GM12878 (cell line): ENCODE results near the gene ZNF491. TPM values are rescaled to one million over a fixed set of nuclear protein-coding genes. Genes with fewer than 3 reads are reported as not detected.
"Not testable (repeated sequence)": the region's sequence is repeated elsewhere in the genome, so short reads cannot be mapped to it uniquely, and the experiment has no call there.

Source experiments
- ATAC-seq: fragments of 200-7000 bp; cut with Tn5 transposase; 3 replicates; pipeline ENCODE4 v1.9.1; 2020; ENCODE audit warnings: mild to moderate bottlenecking, moderate library complexity
- BruUV-seq: library from RNA; stranded (reverse); fragments of 400-500 nt; replicated peaks from 2 replicates; lab custom pipeline; 2021; lab: Mats Ljungman, UMichigan
- CTCF ChIA-PET: fragments of 300-600 bp; sonication (Branson Sonifier 250); formaldehyde crosslinking; extraction: SDS; loops from one replicate; lab custom pipeline; 2021; ENCODE audit warnings: inconsistent platforms; lab: Yijun Ruan, JAX
- POLR2A ChIA-PET: fragments of 350-600 bp; formaldehyde crosslinking; extraction: SDS; loops from one replicate; lab custom pipeline; 2021; ENCODE audit warnings: inconsistent platforms; lab: Charles Lee
- RAD21 ChIA-PET: fragments of 300-600 bp; sonication (Branson Sonifier 250); formaldehyde crosslinking; loops from one replicate; lab custom pipeline; 2023; ENCODE audit warnings: antibody characterized with exemption; ENCODE audit not compliant: unreplicated experiment; lab: Charles Lee
- SMC1A ChIA-PET: fragments of 300-600 bp; sonication (Branson Sonifier 250); formaldehyde crosslinking; loops from one replicate; lab custom pipeline; 2023; ENCODE audit not compliant: unreplicated experiment, uncharacterized antibody; lab: Charles Lee
- DNase-seq: peaks from one replicate; pipeline ENCODE4 v3.0.0-alpha.2; 2011; ENCODE audit warnings: low read depth, low spot score
- FAIRE-seq: peaks from 3 replicates; lab custom pipeline; 2011; peaks lifted over from hg19 to GRCh38; lab: Jason Lieb, UNC
- H2AFZ ChIP-seq: 2 replicates; pipeline ENCODE4 v1.6.0; 2011; ENCODE audit warnings: low read depth, low read length, control low read depth; ENCODE audit not compliant: control insufficient read depth
- H3K27ac ChIP-seq: 2 replicates; pipeline ENCODE4 v1.5.1; 2011; ENCODE audit warnings: control low read depth; ENCODE audit not compliant: control insufficient read depth, insufficient read depth
- H3K27me3 ChIP-seq, 2 experiments: replicated peaks in 1 of 2; 2 replicates each; pipeline versions ENCODE4 v1.6.0 to v1.6.1; 2011; ENCODE audit warnings: low read length in 1 of 2; ENCODE audit not compliant: control insufficient read depth in 2 of 2, insufficient read depth in 2 of 2
- H3K36me3 ChIP-seq, 2 experiments: 2 replicates each; pipeline ENCODE4 v1.5.1; 2011; ENCODE audit warnings: low read length in 1 of 2; ENCODE audit not compliant: control insufficient read depth in 2 of 2, insufficient read depth in 2 of 2
- H3K4me1 ChIP-seq: 2 replicates; pipeline ENCODE4 v1.6.1; 2011; ENCODE audit warnings: mild to moderate bottlenecking, low read length, moderate library complexity, mixed read lengths; ENCODE audit not compliant: control insufficient read depth, insufficient read depth
- H3K4me2 ChIP-seq: 2 replicates; pipeline ENCODE4 v1.6.0; 2011; ENCODE audit warnings: control low read depth; ENCODE audit not compliant: control insufficient read depth, insufficient read depth
- H3K4me3 ChIP-seq: fragments of 200-600 bp; sonication (generic); 2 replicates; pipeline ENCODE4 v1.5.1; 2016
- H3K79me2 ChIP-seq: 2 replicates; pipeline ENCODE4 v1.6.0; 2011; ENCODE audit warnings: low read length; ENCODE audit not compliant: control insufficient read depth, insufficient read depth
- H3K9ac ChIP-seq: 2 replicates; pipeline ENCODE4 v1.8.0; 2011; ENCODE audit warnings: low read length, control low read depth, mixed read lengths; ENCODE audit not compliant: control insufficient read depth, insufficient read depth
- H3K9me3 ChIP-seq: replicated peaks from 3 replicates; pipeline ENCODE4 v1.5.1; 2011; ENCODE audit warnings: mild to moderate bottlenecking, low read length; ENCODE audit not compliant: control insufficient read depth, insufficient read depth
- H4K20me1 ChIP-seq: 2 replicates; pipeline ENCODE4 v1.6.0; 2011; ENCODE audit not compliant: control insufficient read depth, insufficient read depth
- ETV6 ChIP-seq, 2 experiments: fragments of 450-650 bp in 1 of 2; IDR thresholded peaks in 1 of 2; conservative IDR thresholded peaks in 1 of 2; 2 replicates each; pipeline ENCODE4 v1.6.1; 2014; ENCODE audit warnings: antibody characterized with exemption in 1 of 2, borderline replicate concordance in 1 of 2, low read depth in 1 of 2, mild to moderate bottlenecking in 1 of 2, moderate library complexity in 1 of 2
- SIX5 ChIP-seq: IDR thresholded peaks from 2 replicates; pipeline ENCODE4 v1.6.1; 2011; ENCODE audit warnings: mild to moderate bottlenecking, low read depth, low read length, moderate library complexity; ENCODE audit not compliant: severe bottlenecking
- TBL1XR1 ChIP-seq: IDR thresholded peaks from 2 replicates; pipeline ENCODE4 v1.6.1; 2012; ENCODE audit warnings: low read depth, low read length, improper control_type of control experiment
- ZNF384 ChIP-seq: IDR thresholded peaks from 2 replicates; pipeline ENCODE4 v1.6.1; 2012; ENCODE audit warnings: low read depth, mild to moderate bottlenecking, low read length, improper control_type of control experiment, borderline replicate concordance
- WGBS: methylation state at CpG from one replicate; pipeline ENCODE4 v1.1.6; 2016; ENCODE audit warnings: low lambda C conversion rate; ENCODE audit not compliant: insufficient replicate concordance, insufficient coverage; ENCODE audit errors: missing lambda C conversion rate; 5-methylcytosine and 5-hydroxymethylcytosine counted together
- in situ Hi-C: fragments of 300-500 bp; cut with MboI; formaldehyde crosslinking; loops from 9 replicates; pipeline ENCODE4 v1.14.3; 2018; ENCODE audit warnings: mixed read lengths
- intact Hi-C: fragments of 100-400 bp; cut with micrococcal nuclease; formaldehyde crosslinking; loops from one replicate; pipeline ENCODE4 v1.14.2; 2022; ENCODE audit not compliant: unreplicated experiment
- polyA plus RNA-seq, 11 experiments: library from polyadenylated mRNA; depleted of rRNA in 4 of 11; unstranded in 6 of 11; stranded (reverse) in 5 of 11; fragments of >200 nt; fragmentation: Nextera tagmentation in 4 of 11; fragmentation: Illumina TruSeq in 1 of 11; extraction: Ambion mirVana in 4 of 11; extraction: Trizol in 1 of 11; gene quantifications; 1 replicate in 1 of 11; 2 replicates in 10 of 11; pipeline versions ENCODE4 v1.2.1 to v1.2.3, GENCODE V29; 2011 to 2016; ENCODE audit warnings: inconsistent platforms in 2 of 11, missing spikeins in 2 of 11, low read depth in 1 of 11
- total RNA-seq, 4 experiments: library from RNA; depleted of rRNA in 3 of 4; stranded (reverse); fragments of >200 nt in 3 of 4; fragmentation: Illumina TruSeq in 1 of 4; extraction: Trizol in 1 of 4; gene quantifications; 2 replicates each; pipeline versions ENCODE4 v1.2.1 to v1.2.3, GENCODE V29; 2013 to 2021
- TF ChIP-seq, protein P1 (sequence below): fragments of 450-650 bp; formaldehyde crosslinking; IDR thresholded peaks from 2 replicates; pipeline ENCODE4 v1.5.0; 2022; ENCODE audit warnings: mild to moderate bottlenecking, missing genetic modification characterization
- TF ChIP-seq, protein P2 (sequence below): fragments of 450-650 bp; formaldehyde crosslinking; IDR thresholded peaks from 2 replicates; pipeline ENCODE4 v1.4.0; 2022; ENCODE audit warnings: mild to moderate bottlenecking, moderate library complexity

Gene ZNF491
- total and polyA plus RNA-seq, 10 of the 15 experiments (the other 5 are each of a cell fraction or from before 2014, with no cell fraction given) = 0.18 to 1.4 (median 0.37) TPM

DNA sequence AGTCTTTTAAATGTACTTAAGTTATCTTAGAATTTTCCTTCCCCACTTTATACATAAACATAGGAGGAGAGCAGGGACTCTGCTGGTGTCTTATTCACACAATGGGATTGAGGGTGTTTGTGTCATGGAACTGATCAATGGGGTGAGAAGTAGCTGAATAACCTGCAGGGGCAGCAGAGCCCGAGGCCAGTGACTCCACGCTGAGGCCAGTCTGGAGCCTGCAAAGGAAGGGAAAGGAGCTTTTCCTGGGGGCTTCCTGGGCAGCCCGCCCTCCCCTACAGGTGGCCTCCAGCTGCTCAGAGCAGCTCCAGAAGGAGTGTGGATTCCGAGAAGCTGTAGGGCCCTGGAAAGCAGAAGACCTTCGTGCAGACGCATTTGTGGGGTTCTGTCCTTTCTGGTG is 49.3 kb downstream of the ZNF491 start:
- in situ Hi-C loops, H3K9ac ChIP-seq, H3K4me3 ChIP-seq, H3K36me3 ChIP-seq, H3K27me3 ChIP-seq, H3K4me2 ChIP-seq, CTCF ChIA-PET, intact Hi-C loops, H3K79me2 ChIP-seq, DNase-seq, H3K9me3 ChIP-seq, BruUV-seq, H4K20me1 ChIP-seq, H3K27ac ChIP-seq, SMC1A ChIA-PET, RAD21 ChIA-PET, ATAC-seq, H3K4me1 ChIP-seq, H2AFZ ChIP-seq, POLR2A ChIA-PET, FAIRE-seq: not testable (repeated sequence)
- 83% methylated on average over 6 of the region's 6 CpGs for WGBS

DNA sequence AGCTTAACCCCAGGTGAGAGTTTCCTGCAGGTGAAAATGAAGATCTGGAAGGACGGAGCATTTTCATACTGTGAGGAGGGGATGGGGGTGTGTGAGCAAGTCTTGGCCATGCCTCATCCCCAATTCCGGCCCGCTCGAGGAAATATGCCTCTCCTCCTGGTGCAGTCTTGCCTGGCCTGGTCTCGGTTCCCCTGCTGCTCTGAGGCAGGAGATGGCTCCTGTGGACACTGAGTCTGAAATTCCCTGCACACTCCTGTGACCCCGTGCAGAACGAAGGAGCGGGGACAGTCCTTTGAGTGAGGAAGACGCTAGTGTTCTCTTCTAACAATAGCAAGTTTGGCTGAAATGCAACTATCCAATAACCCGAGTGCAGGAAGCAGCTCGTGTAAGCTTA is 49.9 kb downstream of the ZNF491 start:
- ATAC-seq = no peak
- intact Hi-C loops = no loop called here
- TF ChIP-seq ZNF384 = no peak
- TF ChIP-seq TBL1XR1 = no peak
- TF ChIP-seq, protein P1, sequence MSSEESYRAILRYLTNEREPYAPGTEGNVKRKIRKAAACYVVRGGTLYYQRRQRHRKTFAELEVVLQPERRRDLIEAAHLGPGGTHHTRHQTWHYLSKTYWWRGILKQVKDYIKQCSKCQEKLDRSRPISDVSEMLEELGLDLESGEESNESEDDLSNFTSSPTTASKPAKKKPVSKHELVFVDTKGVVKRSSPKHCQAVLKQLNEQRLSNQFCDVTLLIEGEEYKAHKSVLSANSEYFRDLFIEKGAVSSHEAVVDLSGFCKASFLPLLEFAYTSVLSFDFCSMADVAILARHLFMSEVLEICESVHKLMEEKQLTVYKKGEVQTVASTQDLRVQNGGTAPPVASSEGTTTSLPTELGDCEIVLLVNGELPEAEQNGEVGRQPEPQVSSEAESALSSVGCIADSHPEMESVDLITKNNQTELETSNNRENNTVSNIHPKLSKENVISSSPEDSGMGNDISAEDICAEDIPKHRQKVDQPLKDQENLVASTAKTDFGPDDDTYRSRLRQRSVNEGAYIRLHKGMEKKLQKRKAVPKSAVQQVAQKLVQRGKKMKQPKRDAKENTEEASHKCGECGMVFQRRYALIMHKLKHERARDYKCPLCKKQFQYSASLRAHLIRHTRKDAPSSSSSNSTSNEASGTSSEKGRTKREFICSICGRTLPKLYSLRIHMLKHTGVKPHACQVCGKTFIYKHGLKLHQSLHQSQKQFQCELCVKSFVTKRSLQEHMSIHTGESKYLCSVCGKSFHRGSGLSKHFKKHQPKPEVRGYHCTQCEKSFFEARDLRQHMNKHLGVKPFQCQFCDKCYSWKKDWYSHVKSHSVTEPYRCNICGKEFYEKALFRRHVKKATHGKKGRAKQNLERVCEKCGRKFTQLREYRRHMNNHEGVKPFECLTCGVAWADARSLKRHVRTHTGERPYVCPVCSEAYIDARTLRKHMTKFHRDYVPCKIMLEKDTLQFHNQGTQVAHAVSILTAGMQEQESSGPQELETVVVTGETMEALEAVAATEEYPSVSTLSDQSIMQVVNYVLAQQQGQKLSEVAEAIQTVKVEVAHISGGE (CRISPR knock-in tag) = no peak
- TF ChIP-seq SIX5 = no peak
- TF ChIP-seq ETV6 (conservative IDR thresholded peaks at IDR 0.05 in 1 of 2, IDR thresholded peaks at IDR 0.05 in 1 of 2; ENCODE audit: borderline replicate concordance in 1 of 2, low read depth in 1 of 2) = no peak
- TF ChIP-seq, protein P2, sequence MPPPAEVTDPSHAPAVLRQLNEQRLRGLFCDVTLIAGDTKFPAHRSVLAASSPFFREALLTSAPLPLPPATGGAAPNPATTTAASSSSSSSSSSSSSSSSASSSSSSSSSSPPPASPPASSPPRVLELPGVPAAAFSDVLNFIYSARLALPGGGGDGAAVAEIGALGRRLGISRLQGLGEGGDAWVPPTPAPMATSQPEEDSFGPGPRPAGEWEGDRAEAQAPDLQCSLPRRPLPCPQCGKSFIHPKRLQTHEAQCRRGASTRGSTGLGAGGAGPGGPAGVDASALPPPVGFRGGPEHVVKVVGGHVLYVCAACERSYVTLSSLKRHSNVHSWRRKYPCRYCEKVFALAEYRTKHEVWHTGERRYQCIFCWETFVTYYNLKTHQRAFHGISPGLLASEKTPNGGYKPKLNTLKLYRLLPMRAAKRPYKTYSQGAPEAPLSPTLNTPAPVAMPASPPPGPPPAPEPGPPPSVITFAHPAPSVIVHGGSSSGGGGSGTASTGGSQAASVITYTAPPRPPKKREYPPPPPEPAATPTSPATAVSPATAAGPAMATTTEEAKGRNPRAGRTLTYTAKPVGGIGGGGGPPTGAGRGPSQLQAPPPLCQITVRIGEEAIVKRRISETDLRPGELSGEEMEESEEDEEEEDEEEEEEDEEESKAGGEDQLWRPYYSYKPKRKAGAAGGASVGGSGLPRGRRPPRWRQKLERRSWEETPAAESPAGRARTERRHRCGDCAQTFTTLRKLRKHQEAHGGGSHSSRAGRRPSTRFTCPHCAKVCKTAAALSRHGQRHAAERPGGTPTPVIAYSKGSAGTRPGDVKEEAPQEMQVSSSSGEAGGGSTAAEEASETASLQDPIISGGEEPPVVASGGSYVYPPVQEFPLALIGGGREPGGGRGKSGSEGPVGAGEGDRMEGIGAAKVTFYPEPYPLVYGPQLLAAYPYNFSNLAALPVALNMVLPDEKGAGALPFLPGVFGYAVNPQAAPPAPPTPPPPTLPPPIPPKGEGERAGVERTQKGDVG (CRISPR knock-in tag) = no peak

More for the DNA sequence above, 49.9 kb downstream of the ZNF491 start:
- no peak for DNase-seq
- Histone ChIP-seq H2AFZ (peak overlapping the region; percentile 87), H3K27ac (no peak overlapping the region), H3K79me2 (no peaks in the 10 kb centered on the region), H3K27me3 (no peaks in the 10 kb centered on the region), H3K4me1 (0 out of 2 replicates have a peak, but pooled peaks cover 3% of the 10 kb centered on the region), H3K36me3 (no peaks in the 10 kb centered on the region), H3K9ac (no peak overlapping the region), H4K20me1 (no peaks in the 10 kb centered on the region), H3K9me3 (no peaks in the 10 kb centered on the region; the same call in 1 of the 3 replicates), H3K4me3 (peak overlapping the region; percentile 54; the same call in 1 of the 2 replicates), H3K4me2 (peak overlapping the region; percentile 19)
- RAD21 ChIA-PET = no interaction called here
- 22% methylated on average over 11 of the region's 11 CpGs for WGBS
- POLR2A ChIA-PET = no interaction called here
- SMC1A ChIA-PET = no interaction called here
- no TSS peak for BruUV-seq
- in situ Hi-C loops = no loop called here
- FAIRE-seq = no peak
- CTCF ChIA-PET = interaction anchor here (1.6 kb wide), 1 partner anchor 50 kb away, joined by 3 read pairs; the partner anchor contains the start of gene ZNF491
